Measurements from ENCODE around the gene ERCC1. TPM values are rescaled to one million over a fixed set of nuclear protein-coding genes. Genes with fewer than 3 reads are reported as not detected.

Gene ERCC1
- total RNA-seq, 4 donors from 2014 or later = 57.7 to 111 (median 76.5) TPM

DNA sequence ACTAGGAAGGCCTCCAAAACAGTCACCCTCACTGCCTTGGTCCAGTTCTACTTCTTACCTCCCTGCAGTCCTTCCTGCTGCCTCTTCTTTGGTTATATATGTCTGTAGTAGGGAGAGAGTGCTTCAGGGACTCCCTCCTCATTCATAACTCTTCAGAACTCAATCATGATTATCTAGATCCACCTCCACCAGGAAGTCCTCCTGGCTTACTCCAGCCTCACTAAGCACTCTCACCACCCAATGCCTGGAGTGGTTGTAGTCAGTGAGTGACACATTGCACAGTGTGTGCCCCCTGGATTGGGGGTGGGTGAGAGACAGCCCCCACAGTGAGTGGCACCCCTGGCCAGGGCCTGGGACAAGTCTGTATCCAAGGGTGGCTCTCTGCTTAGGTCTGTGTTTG, 34.1 kb upstream of the ERCC1 start:
- intact Hi-C loops (cut with DNase I; ENCODE audit: low total_unique reads) = no loop called here
- DNase-seq (ENCODE audit: low spot score in 2 of 2) = no peak
- no peak overlapping the region for H3K4me3 ChIP-seq (ENCODE audit: low read depth, poor library complexity, severe bottlenecking)
- no peak for TF ChIP-seq POLR2A (IDR thresholded peaks at IDR 0.05)
- TF ChIP-seq, protein P1, sequence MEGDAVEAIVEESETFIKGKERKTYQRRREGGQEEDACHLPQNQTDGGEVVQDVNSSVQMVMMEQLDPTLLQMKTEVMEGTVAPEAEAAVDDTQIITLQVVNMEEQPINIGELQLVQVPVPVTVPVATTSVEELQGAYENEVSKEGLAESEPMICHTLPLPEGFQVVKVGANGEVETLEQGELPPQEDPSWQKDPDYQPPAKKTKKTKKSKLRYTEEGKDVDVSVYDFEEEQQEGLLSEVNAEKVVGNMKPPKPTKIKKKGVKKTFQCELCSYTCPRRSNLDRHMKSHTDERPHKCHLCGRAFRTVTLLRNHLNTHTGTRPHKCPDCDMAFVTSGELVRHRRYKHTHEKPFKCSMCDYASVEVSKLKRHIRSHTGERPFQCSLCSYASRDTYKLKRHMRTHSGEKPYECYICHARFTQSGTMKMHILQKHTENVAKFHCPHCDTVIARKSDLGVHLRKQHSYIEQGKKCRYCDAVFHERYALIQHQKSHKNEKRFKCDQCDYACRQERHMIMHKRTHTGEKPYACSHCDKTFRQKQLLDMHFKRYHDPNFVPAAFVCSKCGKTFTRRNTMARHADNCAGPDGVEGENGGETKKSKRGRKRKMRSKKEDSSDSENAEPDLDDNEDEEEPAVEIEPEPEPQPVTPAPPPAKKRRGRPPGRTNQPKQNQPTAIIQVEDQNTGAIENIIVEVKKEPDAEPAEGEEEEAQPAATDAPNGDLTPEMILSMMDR (IDR thresholded peaks at IDR 0.05) = no peak

DNA sequence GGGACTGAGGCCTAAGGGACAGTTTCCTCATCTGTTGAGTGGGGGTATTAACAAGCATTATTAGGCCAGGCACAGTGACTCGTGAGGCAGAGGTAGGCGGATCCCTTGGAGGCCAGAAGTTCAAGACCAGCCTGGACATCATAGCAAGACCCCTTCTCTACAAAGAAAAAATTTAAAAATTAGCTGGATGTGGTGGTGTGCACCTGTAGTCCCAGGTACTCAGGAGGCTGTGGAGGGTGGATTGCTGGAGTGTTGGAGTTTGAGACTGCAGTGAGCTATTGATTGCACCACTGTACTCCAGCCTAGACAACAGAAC, 32.7 kb upstream of the ERCC1 start:
- no peak for TF ChIP-seq POLR2A (IDR thresholded peaks at IDR 0.05)
- TF ChIP-seq, protein P1 (IDR thresholded peaks at IDR 0.05) = no peak
- no peak for DNase-seq (ENCODE audit: low spot score in 2 of 2)
- intact Hi-C loops (cut with DNase I; ENCODE audit: low total_unique reads) = no loop called here
- no peak overlapping the region for H3K4me3 ChIP-seq (ENCODE audit: low read depth, poor library complexity, severe bottlenecking)
- 49 to 54% methylated on average over 2 of the region's 2 CpGs for WGBS, 2 donors

DNA sequence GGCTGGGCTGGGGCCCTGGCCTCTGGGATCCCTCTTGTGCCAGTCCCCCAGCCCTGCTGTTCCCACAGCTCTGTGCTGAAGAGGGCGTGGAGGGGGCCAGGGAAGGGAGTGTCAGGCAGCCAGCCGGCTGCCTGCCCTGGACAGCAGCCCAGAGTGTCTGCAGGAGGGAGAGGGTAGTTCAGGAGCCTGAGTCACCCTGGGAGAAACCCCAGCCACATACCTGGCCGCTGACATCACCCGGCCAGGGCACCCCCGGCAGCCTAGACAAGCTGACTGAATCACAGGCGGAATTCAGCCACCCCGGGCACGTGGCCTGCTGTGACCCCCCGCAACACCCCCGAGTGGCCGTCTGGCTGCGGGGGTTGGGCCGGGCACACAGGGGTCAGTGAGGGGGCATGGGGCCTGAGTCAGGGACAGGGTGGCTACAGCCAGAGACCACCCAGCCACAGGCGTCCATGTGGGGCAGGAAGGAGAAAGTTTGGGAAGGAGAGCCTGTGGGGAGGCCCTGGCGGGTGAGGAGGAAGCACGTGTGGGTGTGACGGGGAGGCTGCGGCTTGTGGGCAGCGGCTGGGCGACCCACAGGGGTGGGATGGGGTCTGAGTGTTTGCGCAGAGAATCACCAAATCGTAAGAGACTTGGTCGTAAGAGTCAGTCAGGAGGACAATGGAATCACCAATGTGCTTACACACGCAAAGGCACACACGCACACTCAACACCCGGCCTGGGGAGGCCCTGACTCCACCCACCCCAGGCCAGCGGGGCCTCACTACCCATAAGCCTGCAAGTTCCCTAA, 32.2 kb upstream of the ERCC1 start:
- TF ChIP-seq POLR2A (IDR thresholded peaks at IDR 0.05) = no peak
- TF ChIP-seq, protein P1 (IDR thresholded peaks at IDR 0.05) = peak in 1 of 3 donors; percentile 44
- WGBS, 2 donors = 7 to 9% methylated on average over 27 of the region's 27 CpGs
- intact Hi-C loops (cut with DNase I; ENCODE audit: low total_unique reads) = no loop called here
- DNase-seq (ENCODE audit: low spot score in 2 of 2) = peak; percentile 88 to 98
- H3K4me3 ChIP-seq (ENCODE audit: low read depth, poor library complexity, severe bottlenecking) = no peak overlapping the region

DNA sequence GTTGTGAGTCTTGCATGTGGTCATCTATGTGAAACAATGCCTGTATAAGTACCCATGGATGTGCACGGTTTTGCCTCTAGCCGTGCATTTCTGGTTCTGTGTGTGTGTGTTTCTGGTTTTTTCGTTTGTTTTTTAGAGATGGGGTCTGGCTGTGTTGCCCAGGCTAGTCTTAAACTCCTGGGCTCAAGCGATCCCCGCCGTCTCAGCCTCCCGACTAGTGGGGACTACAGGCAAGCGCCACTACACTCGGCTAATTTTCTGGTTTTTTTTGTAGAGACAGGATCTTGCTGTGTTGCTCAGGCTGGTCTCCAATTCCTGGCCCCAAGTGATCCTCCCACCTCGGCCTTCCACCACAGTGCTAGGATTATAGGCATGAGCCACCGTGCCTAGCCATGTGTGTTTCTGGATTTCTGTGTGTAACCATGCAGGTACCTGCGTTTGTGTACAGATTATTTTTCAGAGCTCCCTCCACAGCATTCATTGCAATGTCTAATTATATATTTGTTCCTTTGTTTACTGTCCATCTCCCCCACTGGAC, 28.2 kb upstream of the ERCC1 start:
- intact Hi-C loops (cut with DNase I; ENCODE audit: low total_unique reads) = no loop called here
- TF ChIP-seq, protein P1 (IDR thresholded peaks at IDR 0.05) = no peak
- TF ChIP-seq POLR2A (IDR thresholded peaks at IDR 0.05) = no peak
- no peak overlapping the region for H3K4me3 ChIP-seq (ENCODE audit: low read depth, poor library complexity, severe bottlenecking)
- no peak for DNase-seq (ENCODE audit: low spot score in 2 of 2)
- WGBS, 2 donors = 70 to 71% methylated on average over 12 of the region's 12 CpGs

DNA sequence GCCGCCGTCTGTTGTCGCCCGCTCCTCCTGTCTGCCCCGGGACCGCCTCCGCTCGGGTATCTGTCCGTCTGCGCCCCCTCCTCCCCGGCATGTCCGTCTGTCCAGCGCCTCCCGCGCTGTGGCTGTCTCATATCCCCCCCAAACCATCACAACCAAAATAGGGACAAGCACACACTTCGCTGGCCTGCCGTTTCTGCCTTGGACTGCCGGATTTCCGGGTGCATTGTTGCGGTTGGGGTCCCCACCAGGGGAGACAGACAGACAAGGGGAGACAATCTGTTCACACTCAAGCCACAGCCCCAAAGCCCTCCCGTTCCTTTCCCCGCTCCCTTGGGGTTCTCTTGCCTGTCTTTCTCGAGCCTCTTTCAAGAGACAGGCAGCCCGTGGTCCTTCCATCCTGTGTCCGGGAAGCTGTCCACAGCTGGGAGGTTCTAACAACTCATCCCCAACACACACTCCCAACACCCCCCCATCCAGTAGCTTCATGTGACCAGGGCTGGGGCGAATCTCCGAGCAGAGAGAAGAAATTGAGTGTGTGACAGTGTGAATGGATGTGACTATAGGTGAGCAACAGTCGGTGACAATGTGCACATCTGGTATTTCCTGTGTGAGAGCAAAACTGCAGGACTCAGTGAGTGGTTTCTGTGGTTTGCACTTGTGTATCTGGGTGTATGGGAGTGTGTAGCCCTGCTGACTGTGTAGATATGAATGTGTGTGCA, 27.6 kb upstream of the ERCC1 start:
- TF ChIP-seq, protein P1 (IDR thresholded peaks at IDR 0.05) = no peak
- no peak for TF ChIP-seq POLR2A (IDR thresholded peaks at IDR 0.05)
- WGBS, 2 donors = 1 to 2% methylated on average over 20 to 28 of the region's 28 CpGs
- intact Hi-C loops (cut with DNase I; ENCODE audit: low total_unique reads) = no loop called here
- peak overlapping the region; percentile 42 for H3K4me3 ChIP-seq (ENCODE audit: low read depth, poor library complexity, severe bottlenecking)
- DNase-seq (ENCODE audit: low spot score in 2 of 2) = peak in 1 of 2 donors; percentile 93

Measured in lower leg skin (tissue), 4 donors.